Esophagus muscularis mucosa (tissue), 4 donors: ENCODE data around the gene DTNBP1. TPM values are rescaled to one million over a fixed set of nuclear protein-coding genes. Genes with fewer than 3 reads are reported as not detected.

Experiments
- DNase-seq: peaks from one replicate; pipeline ENCODE4 v3.0.0-alpha.2; 2017; ENCODE audit errors: extremely low spot score
- H3K27ac ChIP-seq, 4 donors: fragments of 200-600 bp; sonication (generic); replicated peaks in 1 of 4; 1 replicate in 3 of 4; 2 replicates in 1 of 4; pipeline ENCODE4 v1.5.1; 2016 to 2019; ENCODE audit warnings: mild to moderate bottlenecking in 1 of 4
- H3K27me3 ChIP-seq, 4 donors: fragments of 200-600 bp; sonication (generic); one replicate each; pipeline versions ENCODE4 v1.5.1 to v1.6.0; 2016 to 2019
- H3K36me3 ChIP-seq, 4 donors: fragments of 200-600 bp; sonication (generic); one replicate each; pipeline ENCODE4 v1.5.1; 2016 to 2019
- H3K4me1 ChIP-seq, 4 donors: fragments of 200-600 bp; sonication (generic); one replicate each; pipeline ENCODE4 v1.5.1; 2016 to 2019
- H3K4me3 ChIP-seq, 4 donors: fragments of 200-600 bp; sonication (generic); 1 replicate in 2 of 4; 2 replicates in 2 of 4; pipeline ENCODE4 v1.5.1; 2016 to 2019; ENCODE audit warnings: mild to moderate bottlenecking in 4 of 4, moderate library complexity in 1 of 4
- H3K9me3 ChIP-seq, 4 donors: fragments of 200-600 bp; sonication (generic); 1 replicate in 3 of 4; 2 replicates in 1 of 4; pipeline ENCODE4 v1.5.1; 2016 to 2019
- EP300 ChIP-seq: sonication (generic); formaldehyde crosslinking; IDR thresholded peaks from one replicate; pipeline ENCODE4 v1.6.1; 2017; ENCODE audit warnings: antibody characterized with exemption
- POLR2A ChIP-seq: fragments of 450-650 bp; IDR thresholded peaks from one replicate; pipeline ENCODE4 v1.6.1; 2017; ENCODE audit warnings: antibody characterized with exemption, moderate library complexity, mild to moderate bottlenecking, low read depth
- POLR2AphosphoS5 ChIP-seq, 2 donors: sonication (generic); formaldehyde crosslinking; IDR thresholded peaks; one replicate each; pipeline ENCODE4 v1.6.1; 2017; ENCODE audit warnings: antibody characterized with exemption in 2 of 2
- WGBS: methylation state at CpG from one replicate; pipeline ENCODE4 v1.1.5; 2018; 5-methylcytosine and 5-hydroxymethylcytosine counted together
- intact Hi-C: fragments of 100-400 bp; cut with DNase I; formaldehyde crosslinking; loops from one replicate; pipeline ENCODE4 v1.15.1; 2023
- small RNA-seq, 3 donors: library from RNA; depleted of rRNA; stranded (forward); fragments of <200 nt; gene quantifications; one replicate each; pipeline ENCODE3, GENCODE V24; 2016
- total RNA-seq, 4 donors: library from RNA; depleted of rRNA; stranded (reverse); fragments of >200 nt; gene quantifications; one replicate each; pipeline versions ENCODE4 v1.1.0 to v1.2.1, GENCODE V29; 2016
- TF ChIP-seq, protein P1 (sequence below), 3 experiments: fragments of 200-600 bp in 2 of 3; fragments of 450-650 bp in 1 of 3; sonication (generic) in 2 of 3; IDR thresholded peaks; one replicate each; pipeline ENCODE4 v1.5.1; 2017 to 2019; ENCODE audit warnings: antibody characterized with exemption in 3 of 3, mild to moderate bottlenecking in 2 of 3, moderate library complexity in 1 of 3

Gene DTNBP1
- total RNA-seq, 4 donors from 2014 or later: 18.3 to 26.8 (median 25.4) TPM

DNA sequence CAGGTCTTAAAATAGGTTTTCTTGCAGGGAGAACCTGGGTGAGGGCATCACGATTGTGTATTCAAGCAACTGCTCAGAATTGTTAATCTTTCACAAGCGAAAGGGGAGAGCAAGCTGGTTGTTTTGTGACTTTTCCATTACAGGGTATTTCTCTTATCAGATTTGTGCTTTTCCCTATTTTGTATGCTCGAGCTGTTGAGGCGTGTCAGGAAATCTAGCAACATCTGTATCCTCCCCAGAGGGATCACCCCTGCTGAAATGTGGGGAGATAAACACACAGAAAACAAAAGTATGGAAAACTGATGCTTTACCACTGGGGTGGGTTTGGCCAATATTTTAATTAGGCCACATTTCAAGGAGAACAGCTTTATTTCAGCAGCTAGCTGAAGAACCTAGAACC, 187.0 kb downstream of the DTNBP1 start:
- Histone ChIP-seq H3K4me1 (peaks cover 42 to 63% (median 61%) of the 10 kb centered on the region in 4 donors), H3K4me3 (no peak overlapping the region), H3K36me3 (peaks cover 0 to 1% (median 0%) of the 10 kb centered on the region in 4 donors), H3K27me3 (no peaks in the 10 kb centered on the region), H3K9me3 (no peaks in the 10 kb centered on the region), H3K27ac (peak overlapping the region; percentile 21 to 68 (median 43))
- 84% methylated on average over 4 of the region's 4 CpGs for WGBS
- DNase-seq: no peak
- TF ChIP-seq POLR2AphosphoS5 (IDR thresholded peaks at IDR 0.05) (no peak), EP300 (no peak)
- intact Hi-C loops: no loop called here

DNA sequence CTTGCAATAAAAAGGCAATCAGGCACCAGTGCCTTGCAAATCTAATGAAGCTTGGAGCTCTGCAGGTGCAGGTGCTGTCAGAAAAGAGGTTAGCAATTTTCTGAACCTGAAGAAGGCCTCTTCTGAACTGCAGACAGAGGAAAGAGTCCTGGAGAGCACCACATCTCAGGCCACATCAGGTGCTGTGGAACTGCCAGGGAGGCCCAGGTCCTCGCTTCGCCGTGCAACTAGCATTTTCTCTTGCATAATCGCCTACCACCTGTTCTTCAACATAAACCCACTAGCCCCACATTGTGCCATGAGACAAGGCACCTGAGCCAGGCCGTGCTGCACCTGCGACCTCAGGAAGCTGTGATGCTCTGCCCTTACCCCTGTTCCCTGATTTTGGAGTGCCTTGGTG, 187.6 kb downstream of the DTNBP1 start:
- Histone ChIP-seq H3K27me3 (no peaks in the 10 kb centered on the region), H3K4me1 (peaks cover 36 to 58% (median 57%) of the 10 kb centered on the region in 4 donors), H3K9me3 (no peaks in the 10 kb centered on the region), H3K27ac (peak overlapping the region in 1 of 4 donors; percentile 58), H3K36me3 (peaks cover 0 to 7% (median under 1%) of the 10 kb centered on the region in 4 donors), H3K4me3 (no peak overlapping the region)
- DNase-seq: no peak
- 97% methylated on average over 6 of the region's 6 CpGs for WGBS
- intact Hi-C loops: no loop called here
- TF ChIP-seq EP300 (no peak), POLR2A (no peak), POLR2AphosphoS5 (IDR thresholded peaks at IDR 0.05) (no peak)
- TF ChIP-seq, protein P1, sequence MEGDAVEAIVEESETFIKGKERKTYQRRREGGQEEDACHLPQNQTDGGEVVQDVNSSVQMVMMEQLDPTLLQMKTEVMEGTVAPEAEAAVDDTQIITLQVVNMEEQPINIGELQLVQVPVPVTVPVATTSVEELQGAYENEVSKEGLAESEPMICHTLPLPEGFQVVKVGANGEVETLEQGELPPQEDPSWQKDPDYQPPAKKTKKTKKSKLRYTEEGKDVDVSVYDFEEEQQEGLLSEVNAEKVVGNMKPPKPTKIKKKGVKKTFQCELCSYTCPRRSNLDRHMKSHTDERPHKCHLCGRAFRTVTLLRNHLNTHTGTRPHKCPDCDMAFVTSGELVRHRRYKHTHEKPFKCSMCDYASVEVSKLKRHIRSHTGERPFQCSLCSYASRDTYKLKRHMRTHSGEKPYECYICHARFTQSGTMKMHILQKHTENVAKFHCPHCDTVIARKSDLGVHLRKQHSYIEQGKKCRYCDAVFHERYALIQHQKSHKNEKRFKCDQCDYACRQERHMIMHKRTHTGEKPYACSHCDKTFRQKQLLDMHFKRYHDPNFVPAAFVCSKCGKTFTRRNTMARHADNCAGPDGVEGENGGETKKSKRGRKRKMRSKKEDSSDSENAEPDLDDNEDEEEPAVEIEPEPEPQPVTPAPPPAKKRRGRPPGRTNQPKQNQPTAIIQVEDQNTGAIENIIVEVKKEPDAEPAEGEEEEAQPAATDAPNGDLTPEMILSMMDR (IDR thresholded peaks at IDR 0.05): no peak

DNA sequence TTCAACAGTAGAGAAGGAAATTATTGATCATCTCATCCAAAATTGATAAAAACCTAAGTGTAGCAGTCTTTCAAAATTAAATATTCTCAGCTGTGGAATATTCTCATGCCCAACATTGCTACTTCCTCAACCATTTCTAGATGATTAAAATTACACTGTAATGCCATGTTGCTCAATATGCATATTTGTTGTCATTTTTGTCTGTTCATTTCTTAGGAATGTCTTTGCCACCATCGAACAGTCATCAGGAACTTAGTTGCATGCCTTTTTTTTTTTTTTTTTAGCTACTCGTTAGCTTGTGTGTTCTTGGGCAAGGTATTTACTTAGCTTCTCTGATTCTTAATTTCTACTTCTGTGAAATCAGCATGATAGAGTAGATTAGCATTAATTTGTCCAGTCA, 188.6 kb downstream of the DTNBP1 start:
- 84% methylated on average over 2 of the region's 2 CpGs for WGBS
- intact Hi-C loops: no loop called here
- Histone ChIP-seq H3K27ac (peak overlapping the region in 2 of 4 donors; percentile 21 to 33), H3K27me3 (no peaks in the 10 kb centered on the region), H3K9me3 (no peaks in the 10 kb centered on the region), H3K4me1 (peaks cover 28 to 49% (median 47%) of the 10 kb centered on the region in 4 donors), H3K36me3 (peaks cover 0 to 16% (median 5%) of the 10 kb centered on the region in 4 donors), H3K4me3 (no peak overlapping the region)
- no peak for TF ChIP-seq EP300
- no peak for TF ChIP-seq POLR2AphosphoS5 (IDR thresholded peaks at IDR 0.05)
- TF ChIP-seq, protein P1 (IDR thresholded peaks at IDR 0.05): no peak
- TF ChIP-seq POLR2A: no peak
- no peak for DNase-seq

DNA sequence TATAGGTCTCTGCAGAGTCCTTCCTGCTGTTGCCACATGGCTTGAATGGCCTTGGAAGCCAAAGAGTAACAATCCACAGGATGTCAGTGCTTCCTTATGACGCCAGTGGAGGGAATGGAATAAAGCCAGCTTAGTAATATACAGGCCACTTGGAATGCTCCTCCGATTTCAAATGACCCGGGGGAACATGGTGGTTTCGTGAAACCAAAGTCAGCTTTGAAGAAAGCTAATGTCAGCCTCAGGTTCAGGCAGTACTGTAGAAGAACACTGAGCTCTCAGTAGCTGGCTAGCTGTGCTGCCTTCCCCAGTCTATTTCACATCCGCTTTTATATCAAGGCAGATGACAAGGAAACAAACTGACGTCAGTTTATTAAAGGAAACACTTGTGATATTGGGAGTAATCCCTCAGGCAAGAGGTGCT, 189.1 kb downstream of the DTNBP1 start:
- Histone ChIP-seq H3K4me1 (peaks cover 28 to 49% (median 46%) of the 10 kb centered on the region in 4 donors), H3K4me3 (no peak overlapping the region), H3K27ac (peak overlapping the region in 3 of 4 donors; percentile 15 to 33 (median 21)), H3K9me3 (no peaks in the 10 kb centered on the region), H3K36me3 (peaks cover 1 to 19% (median 7%) of the 10 kb centered on the region in 4 donors), H3K27me3 (no peaks in the 10 kb centered on the region)
- DNase-seq: no peak
- intact Hi-C loops: no loop called here
- 60% methylated on average over 6 of the region's 6 CpGs for WGBS
- TF ChIP-seq, protein P1 (IDR thresholded peaks at IDR 0.05): no peak
- peak in 1 of 2 donors; percentile 19 for TF ChIP-seq POLR2AphosphoS5 (IDR thresholded peaks at IDR 0.05)

DNA sequence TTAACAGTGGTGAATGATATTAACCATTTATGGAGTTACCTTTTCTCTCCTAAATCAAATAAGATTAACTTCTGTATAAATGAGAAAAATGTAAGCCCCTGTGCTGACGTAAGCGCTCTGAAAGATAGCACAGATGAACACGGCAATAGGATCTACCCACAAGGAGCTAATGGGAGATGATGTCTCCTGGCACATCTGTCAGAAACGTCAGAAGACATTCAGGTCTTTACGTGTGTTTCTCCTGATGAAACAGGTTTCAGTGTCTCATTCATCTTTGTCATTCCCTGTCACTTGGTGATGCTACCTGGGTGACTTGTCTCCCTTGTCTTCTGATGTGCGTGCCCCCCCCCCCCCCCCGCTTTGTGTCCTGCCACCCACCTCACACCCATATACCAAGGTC, 189.7 kb downstream of the DTNBP1 start:
- Histone ChIP-seq H3K9me3 (no peaks in the 10 kb centered on the region), H3K4me3 (no peak overlapping the region), H3K27ac (peak overlapping the region in 2 of 4 donors; percentile 15 to 35), H3K27me3 (no peaks in the 10 kb centered on the region), H3K4me1 (peaks cover 28 to 49% (median 45%) of the 10 kb centered on the region in 4 donors), H3K36me3 (peaks cover 3 to 23% (median 11%) of the 10 kb centered on the region in 4 donors)
- no peak for DNase-seq
- intact Hi-C loops: no loop called here
- WGBS: 84% methylated on average over 7 of the region's 7 CpGs
- no peak for TF ChIP-seq POLR2A
- no peak for TF ChIP-seq EP300
- TF ChIP-seq, protein P1 (IDR thresholded peaks at IDR 0.05): no peak
- TF ChIP-seq POLR2AphosphoS5 (IDR thresholded peaks at IDR 0.05): no peak

Small RNA genes within 50 kb of the gene (small RNA-seq; reads per million reads assigned to genes)
- 0 reads per million in 3 donors for gene RF00001
